CD4-positive, alpha-beta T cell (primary cell): ENCODE measurements around the gene LHB. TPM values are rescaled to one million over a fixed set of nuclear protein-coding genes. Genes with fewer than 3 reads are reported as not detected.

ENCODE experiments used
- ATAC-seq: fragments of 200-7000 bp; cut with Tn5 transposase; one replicate; pipeline ENCODE4 v1.10.0; 2022; ENCODE audit warnings: mild to moderate bottlenecking; ENCODE audit not compliant: poor library complexity
- CTCF ChIA-PET: fragments of 350-600 bp; sonication (Branson Sonifier 250); formaldehyde crosslinking; loops from one replicate; lab custom pipeline; 2021; ENCODE audit warnings: antibody characterized with exemption, inconsistent platforms; lab: Charles Lee
- POLR2A ChIA-PET: fragments of 350-600 bp; sonication (Branson Sonifier 250); formaldehyde crosslinking; loops from one replicate; lab custom pipeline; 2021; ENCODE audit warnings: antibody characterized with exemption, inconsistent platforms; lab: Charles Lee
- DNase-seq, 14 experiments: peaks; one replicate each; pipeline ENCODE4 v3.0.0-alpha.2; 2013 to 2020; ENCODE audit warnings: mixed read lengths in 2 of 14
- H3K27ac ChIP-seq, 2 donors: one replicate each; pipeline versions ENCODE4 v1.5.1 to v1.7.0; 2013; ENCODE audit warnings: low read length in 2 of 2, low read depth in 1 of 2, mild to moderate bottlenecking in 1 of 2
- H3K27me3 ChIP-seq, 2 experiments: 1 replicate in 1 of 2; 2 replicates in 1 of 2; pipeline versions ENCODE4 v1.6.1 to v1.7.0; 2013; ENCODE audit warnings: low read length in 2 of 2, control low read depth in 1 of 2, mild to moderate bottlenecking in 1 of 2, moderate library complexity in 1 of 2; ENCODE audit not compliant: insufficient read depth in 2 of 2, control insufficient read depth in 1 of 2
- H3K36me3 ChIP-seq: one replicate; pipeline ENCODE4 v1.6.1; 2013; ENCODE audit warnings: low read length, control low read depth; ENCODE audit not compliant: insufficient read depth
- H3K4me1 ChIP-seq: one replicate; pipeline ENCODE4 v1.6.1; 2013; ENCODE audit warnings: low read length, control low read depth; ENCODE audit not compliant: insufficient read depth
- H3K4me3 ChIP-seq: one replicate; pipeline ENCODE4 v1.5.1; 2013; ENCODE audit warnings: mild to moderate bottlenecking, low read length, moderate library complexity
- H3K9me3 ChIP-seq, 2 experiments: 1 replicate in 1 of 2; 2 replicates in 1 of 2; pipeline versions ENCODE4 v1.6.1 to v1.7.0; 2013; ENCODE audit warnings: low read length in 2 of 2, mild to moderate bottlenecking in 2 of 2, control low read depth in 1 of 2, moderate library complexity in 1 of 2; ENCODE audit not compliant: control insufficient read depth in 1 of 2, insufficient read depth in 1 of 2
- H3K27ac Mint-ChIP-seq: one replicate; pipeline ENCODE4 v1.8.0; 2020; ENCODE audit warnings: mixed read lengths
- H3K27me3 Mint-ChIP-seq: one replicate; pipeline ENCODE4 v1.8.0; 2021; ENCODE audit warnings: mixed read lengths
- H3K36me3 Mint-ChIP-seq: one replicate; pipeline ENCODE4 v1.8.0; 2021; ENCODE audit warnings: low read depth, mixed read lengths
- H3K4me1 Mint-ChIP-seq: one replicate; pipeline ENCODE4 v1.8.0; 2021; ENCODE audit warnings: low read depth, mixed read lengths
- H3K4me3 Mint-ChIP-seq: one replicate; pipeline ENCODE4 v1.8.0; 2020; ENCODE audit warnings: mild to moderate bottlenecking, mixed read lengths
- H3K9me3 Mint-ChIP-seq: one replicate; pipeline ENCODE4 v1.8.0; 2020; ENCODE audit warnings: mixed read lengths
- CTCF ChIP-seq: fragments of 200-600 bp; IDR thresholded peaks from one replicate; pipeline ENCODE4 v1.8.0; 2022; ENCODE audit warnings: antibody characterized with exemption, mild to moderate bottlenecking
- intact Hi-C, 2 experiments: fragments of 100-400 bp; cut with DNase I in 1 of 2; cut with micrococcal nuclease in 1 of 2; formaldehyde crosslinking; loops; one replicate each; pipeline versions ENCODE4 v1.15.1 to v1.9.0; 2023 to 2025; cut with DNase I, micrococcal nuclease
- total RNA-seq, 174 experiments: library from RNA in 2 of 174; stranded (reverse) in 2 of 174; gene quantifications; one replicate each; pipeline ENCODE4 v1.2.3 and lab custom pipeline; 2021 to 2026

Gene LHB
- total RNA-seq, 2 experiments from 2014 or later: not detected

GRCh38 chr19:49022116-49022515 lies 5.2 kb upstream of the LHB start:
- intact Hi-C loops: no loop called here
- Mint-ChIP-seq H3K27ac (no peak overlapping the region), H3K4me1 (peaks cover 25% of the 10 kb centered on the region), H3K9me3 (no peaks in the 10 kb centered on the region), H3K27me3 (peaks cover 5% of the 10 kb centered on the region), H3K36me3 (peaks cover 5% of the 10 kb centered on the region), H3K4me3 (no peak overlapping the region)
- H3K4me1 ChIP-seq: peaks cover 40% of the 10 kb centered on the region
- no peak for DNase-seq
- H3K27me3 ChIP-seq: peaks cover 0 to 4% of the 10 kb centered on the region in 2 experiments
- ATAC-seq: no peak
- no peaks in the 10 kb centered on the region for H3K9me3 ChIP-seq
- CTCF ChIA-PET: no interaction called here
- POLR2A ChIA-PET: interaction anchor here (1.0 kb wide), 1 partner anchor 29 kb away, joined by 3 read pairs; the partner anchor contains the start of genes GYS1 and RUVBL2
- TF ChIP-seq CTCF: no peak
- H3K4me3 ChIP-seq: no peak overlapping the region
- no peaks in the 10 kb centered on the region for H3K36me3 ChIP-seq
- no peak overlapping the region for H3K27ac ChIP-seq

- no peak for TF ChIP-seq CTCF
- CTCF ChIA-PET: no interaction called here
- Mint-ChIP-seq H3K27me3 (peaks cover 5% of the 10 kb centered on the region), H3K4me1 (peaks cover 25% of the 10 kb centered on the region), H3K36me3 (peaks cover 5% of the 10 kb centered on the region), H3K27ac (no peak overlapping the region), H3K4me3 (peak overlapping the region; percentile 2), H3K9me3 (no peaks in the 10 kb centered on the region)
- DNase-seq (no peak), ATAC-seq (no peak)
- Histone ChIP-seq H3K27ac (no peak overlapping the region), H3K4me1 (peaks cover 40% of the 10 kb centered on the region), H3K4me3 (no peak overlapping the region), H3K9me3 (no peaks in the 10 kb centered on the region), H3K27me3 (peaks cover 0 to 4% of the 10 kb centered on the region in 2 experiments), H3K36me3 (no peaks in the 10 kb centered on the region)
- intact Hi-C loops: no loop called here
- POLR2A ChIA-PET: interaction anchor here (1.0 kb wide), 1 partner anchor 28 kb away, joined by 3 read pairs; the partner anchor contains the start of genes GYS1 and RUVBL2
Observed at GRCh38 chr19:49020931-49021895, 4.3 kb upstream of the LHB start.

- H3K4me1 Mint-ChIP-seq: peaks cover 25% of the 10 kb centered on the region
- Histone ChIP-seq H3K27ac (no peak overlapping the region), H3K4me1 (peaks cover 40% of the 10 kb centered on the region), H3K4me3 (no peak overlapping the region), H3K36me3 (no peaks in the 10 kb centered on the region), H3K27me3 (peaks cover 0 to 4% of the 10 kb centered on the region in 2 experiments), H3K9me3 (no peaks in the 10 kb centered on the region)
- ATAC-seq (no peak), DNase-seq (no peak)
- TF ChIP-seq CTCF: no peak
- no peaks in the 10 kb centered on the region for H3K9me3 Mint-ChIP-seq
- H3K27me3 Mint-ChIP-seq: peaks cover 5% of the 10 kb centered on the region
- H3K4me3 Mint-ChIP-seq: peak overlapping the region; percentile 90
- no peak overlapping the region for H3K27ac Mint-ChIP-seq
- ChIA-PET POLR2A (interaction anchor here (3.2 kb wide), 1 partner anchor 27 kb away, joined by 15 read pairs; the partner anchor contains the start of genes GYS1 and RUVBL2), CTCF (interaction anchor here (1.1 kb wide), 1 partner anchor 21 kb away, joined by 4 read pairs; no protein-coding TSS in a partner anchor)
- intact Hi-C loops: no loop called here
- H3K36me3 Mint-ChIP-seq: peaks cover 5% of the 10 kb centered on the region
Observed at GRCh38 chr19:49020342-49020741, 3.5 kb upstream of the LHB start.
